ENCODE measurements around the gene RXYLT1.
"Not testable (repeated sequence)": the region's sequence is repeated elsewhere in the genome, so short reads cannot be mapped to it uniquely, and the experiment has no call there.

Gene RXYLT1

DNA sequence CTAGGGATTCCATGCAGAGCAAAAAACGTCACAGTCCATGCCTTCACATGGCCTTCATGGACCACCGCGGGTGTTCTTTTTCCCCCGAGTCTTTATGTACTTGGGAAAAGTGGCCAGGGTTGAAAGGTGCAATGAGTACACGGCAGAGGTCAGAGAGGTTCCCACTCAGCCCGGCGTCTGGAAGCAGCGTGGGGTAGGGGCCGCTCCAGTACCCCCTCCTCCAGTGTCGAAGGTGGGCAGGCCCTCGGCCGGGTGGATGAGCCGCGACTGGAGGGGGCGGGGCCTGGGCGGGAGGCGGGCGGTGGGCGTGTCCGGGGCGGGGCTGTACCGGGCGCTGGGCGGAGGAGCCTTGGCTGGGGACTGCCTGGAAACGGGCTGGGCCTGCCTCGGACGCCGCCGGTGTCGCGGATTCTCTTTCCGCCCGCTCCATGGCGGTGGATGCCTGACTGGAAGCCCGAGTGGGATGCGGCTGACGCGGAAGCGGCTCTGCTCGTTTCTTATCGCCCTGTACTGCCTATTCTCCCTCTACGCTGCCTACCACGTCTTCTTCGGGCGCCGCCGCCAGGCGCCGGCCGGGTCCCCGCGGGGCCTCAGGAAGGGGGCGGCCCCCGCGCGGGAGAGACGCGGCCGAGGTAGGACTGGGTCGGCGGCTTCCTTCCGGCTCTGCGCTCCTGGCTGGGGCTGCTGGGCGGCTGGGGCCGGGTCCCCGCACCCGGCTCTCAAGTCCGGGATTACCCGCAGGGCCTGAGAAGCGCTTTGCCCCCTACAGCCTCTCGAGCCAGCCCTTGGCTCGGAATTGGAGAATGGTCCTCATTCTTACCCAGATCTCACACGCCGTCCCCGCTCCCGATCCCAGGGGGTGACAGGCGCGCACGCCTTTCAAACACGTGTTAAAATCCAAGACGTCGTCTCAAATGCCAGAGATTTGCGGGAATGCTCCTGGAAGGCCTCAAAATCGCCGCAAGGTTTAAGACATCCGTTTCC lies at the start of gene RXYLT1:
Gene RXYLT1 (plus strand): TSS at position 412 of the 984 bp plus-strand sequence. CDS start 52 bp downstream, at position 464.
- in situ Hi-C loops (cut with HindIII; ENCODE audit: low pct_unique_long_range_greater_than_20kb, low sequenced_read_pairs) = no loop called here
- no peak for TF ChIP-seq JUND (IDR thresholded peaks at IDR 0.05; ENCODE audit: low read depth)
- peak; percentile 87 to 88 for DNase-seq (ENCODE audit: low read depth in 1 of 2, low spot score in 1 of 2)

DNA sequence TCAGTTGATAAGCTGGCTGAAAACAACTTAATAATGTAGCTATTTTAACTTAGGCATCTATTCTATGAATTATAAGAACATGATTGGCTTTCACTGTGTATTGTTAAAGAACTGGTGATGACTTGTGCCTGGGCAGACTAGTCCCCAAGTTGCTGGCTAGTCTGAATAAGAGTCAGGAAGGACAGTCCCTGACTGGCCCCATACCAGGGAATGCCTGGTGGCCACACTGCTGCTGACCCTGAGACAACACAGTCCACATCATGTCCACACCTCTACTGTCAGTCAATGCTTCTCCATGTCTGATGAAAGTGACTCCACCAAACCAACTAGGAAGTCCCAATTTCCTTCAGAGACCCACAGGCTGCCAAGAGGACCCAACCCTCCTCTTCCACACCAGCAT lies 46.9 kb upstream of the RXYLT1 start:
- in situ Hi-C loops (cut with HindIII; ENCODE audit: low pct_unique_long_range_greater_than_20kb, low sequenced_read_pairs); DNase-seq (ENCODE audit: low read depth in 1 of 2, low spot score in 1 of 2): not testable (repeated sequence)

DNA sequence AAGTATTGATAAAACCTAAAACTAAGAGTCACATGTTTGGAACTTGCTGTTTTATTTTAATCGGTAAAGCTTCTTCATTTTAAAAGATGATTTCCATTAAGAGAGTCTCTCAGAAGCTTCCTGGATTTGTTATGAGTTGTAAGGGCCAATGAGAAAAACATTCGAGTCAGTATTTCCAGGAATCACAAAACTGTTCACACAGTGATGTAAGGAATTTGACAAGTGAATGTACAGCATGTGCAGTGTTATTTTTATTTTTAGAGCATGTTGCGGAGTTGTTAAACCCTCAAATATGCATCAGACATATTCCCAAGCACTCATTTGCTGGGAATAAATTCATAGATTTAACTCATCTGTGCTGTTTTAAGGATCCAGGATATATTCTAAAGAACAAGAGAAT lies 46.1 kb upstream of the RXYLT1 start:
- in situ Hi-C loops (cut with HindIII; ENCODE audit: low pct_unique_long_range_greater_than_20kb, low sequenced_read_pairs) = not testable (repeated sequence)

GRCh38 chr12:63740551-63740950 lies 39.2 kb upstream of the RXYLT1 start:
- in situ Hi-C loops (cut with HindIII; ENCODE audit: low pct_unique_long_range_greater_than_20kb, low sequenced_read_pairs); DNase-seq (ENCODE audit: low read depth in 1 of 2, low spot score in 1 of 2): not testable (repeated sequence)

More for the DNA sequence above, 46.1 kb upstream of the RXYLT1 start:
- DNase-seq (ENCODE audit: low read depth in 1 of 2, low spot score in 1 of 2) = not testable (repeated sequence)

GRCh38 chr12:63741431-63741830 lies 38.3 kb upstream of the RXYLT1 start:
- DNase-seq (ENCODE audit: low read depth in 1 of 2, low spot score in 1 of 2); in situ Hi-C loops (cut with HindIII; ENCODE audit: low pct_unique_long_range_greater_than_20kb, low sequenced_read_pairs): not testable (repeated sequence)

DNA sequence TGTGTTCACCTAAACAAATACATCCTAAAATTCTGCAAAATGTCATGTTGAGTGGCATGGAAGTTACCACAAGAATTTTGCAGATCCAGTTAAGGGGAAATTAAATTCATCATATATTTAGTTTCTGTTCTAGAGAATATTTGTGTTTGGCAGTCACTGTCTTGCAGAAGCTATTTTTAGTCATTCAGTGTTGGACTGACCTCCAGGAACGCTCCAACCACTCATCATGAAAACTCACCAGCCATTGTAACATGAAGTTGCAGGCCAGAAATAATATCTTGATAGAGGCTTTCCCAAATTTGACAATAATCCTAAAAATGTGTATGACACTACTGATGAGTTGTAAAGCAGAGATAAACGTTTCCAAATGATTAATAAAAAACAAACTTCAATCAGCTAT lies 35.6 kb upstream of the RXYLT1 start:
- DNase-seq (ENCODE audit: low read depth in 1 of 2, low spot score in 1 of 2); in situ Hi-C loops (cut with HindIII; ENCODE audit: low pct_unique_long_range_greater_than_20kb, low sequenced_read_pairs): not testable (repeated sequence)

GRCh38 chr12:63746470-63746869 lies 33.2 kb upstream of the RXYLT1 start:
- in situ Hi-C loops (cut with HindIII; ENCODE audit: low pct_unique_long_range_greater_than_20kb, low sequenced_read_pairs); DNase-seq (ENCODE audit: low read depth in 1 of 2, low spot score in 1 of 2): not testable (repeated sequence)

DNA sequence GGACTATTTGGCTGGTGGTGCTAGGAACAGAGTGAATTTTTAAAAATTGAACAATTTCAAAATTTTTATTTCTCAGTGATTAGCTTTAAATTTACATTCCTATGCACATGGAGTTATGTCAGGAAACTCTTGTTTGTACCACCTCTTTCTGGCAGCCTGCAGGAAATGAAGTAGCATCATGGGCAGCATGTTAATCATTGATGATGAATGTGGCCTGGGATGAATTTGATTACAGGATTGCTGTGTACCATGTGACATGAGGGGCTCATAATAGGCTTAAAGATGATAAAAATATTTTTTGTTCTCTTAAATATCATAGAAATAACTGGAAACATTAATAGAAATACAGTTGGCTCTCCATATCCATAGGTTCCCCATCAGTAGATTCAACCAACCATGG lies 32.6 kb upstream of the RXYLT1 start:
- DNase-seq (ENCODE audit: low read depth in 1 of 2, low spot score in 1 of 2); in situ Hi-C loops (cut with HindIII; ENCODE audit: low pct_unique_long_range_greater_than_20kb, low sequenced_read_pairs): not testable (repeated sequence)

- no peak for TF ChIP-seq JUND (IDR thresholded peaks at IDR 0.05; ENCODE audit: low read depth)
- in situ Hi-C loops (cut with HindIII; ENCODE audit: low pct_unique_long_range_greater_than_20kb, low sequenced_read_pairs) = no loop called here
Observed at GRCh38 chr12:63747553-63747952, 32.2 kb upstream of the RXYLT1 start.

GRCh38 chr12:63752283-63752682 lies 27.4 kb upstream of the RXYLT1 start:
- no peak for TF ChIP-seq JUND (IDR thresholded peaks at IDR 0.05; ENCODE audit: low read depth)
- in situ Hi-C loops (cut with HindIII; ENCODE audit: low pct_unique_long_range_greater_than_20kb, low sequenced_read_pairs) = no loop called here
- DNase-seq (ENCODE audit: low read depth in 1 of 2, low spot score in 1 of 2) = no peak

More at GRCh38 chr12:63747553-63747952, 32.2 kb upstream of the RXYLT1 start:
- DNase-seq (ENCODE audit: low read depth in 1 of 2, low spot score in 1 of 2) = no peak

GRCh38 chr12:63752841-63753240 lies 26.9 kb upstream of the RXYLT1 start:
- in situ Hi-C loops (cut with HindIII; ENCODE audit: low pct_unique_long_range_greater_than_20kb, low sequenced_read_pairs) = no loop called here
- TF ChIP-seq JUND (IDR thresholded peaks at IDR 0.05; ENCODE audit: low read depth) = no peak
- no peak for DNase-seq (ENCODE audit: low read depth in 1 of 2, low spot score in 1 of 2)

GRCh38 chr12:63753743-63754142 lies 26.0 kb upstream of the RXYLT1 start:
- no peak for TF ChIP-seq JUND (IDR thresholded peaks at IDR 0.05; ENCODE audit: low read depth)
- in situ Hi-C loops (cut with HindIII; ENCODE audit: low pct_unique_long_range_greater_than_20kb, low sequenced_read_pairs) = no loop called here
- peak in 1 of 2 experiments; percentile 30 for DNase-seq (ENCODE audit: low read depth in 1 of 2, low spot score in 1 of 2)

- DNase-seq (ENCODE audit: low read depth in 1 of 2, low spot score in 1 of 2) = peak in 1 of 2 experiments; percentile 6
- in situ Hi-C loops (cut with HindIII; ENCODE audit: low pct_unique_long_range_greater_than_20kb, low sequenced_read_pairs) = no loop called here
- no peak for TF ChIP-seq JUND (IDR thresholded peaks at IDR 0.05; ENCODE audit: low read depth)
Observed at GRCh38 chr12:63764481-63764880, 15.2 kb upstream of the RXYLT1 start.

- in situ Hi-C loops (cut with HindIII; ENCODE audit: low pct_unique_long_range_greater_than_20kb, low sequenced_read_pairs) = no loop called here
- no peak for TF ChIP-seq JUND (IDR thresholded peaks at IDR 0.05; ENCODE audit: low read depth)
- no peak for DNase-seq (ENCODE audit: low read depth in 1 of 2, low spot score in 1 of 2)
Observed at GRCh38 chr12:63766498-63766897, 13.2 kb upstream of the RXYLT1 start.

Data from T47D (cell line).